K562 (cell line): Measurements from ENCODE around the gene ELK4. TPM values are rescaled to one million over a fixed set of nuclear protein-coding genes. Genes with fewer than 3 reads are reported as not detected.

Experiments
- CEBPB ChIP-seq: fragments of 450-650 bp; IDR thresholded peaks from 2 replicates; pipeline ENCODE4 v1.6.1; 2016; ENCODE audit warnings: missing genetic modification characterization, missing compliant biosample characterization
- CXXC5 ChIP-seq: fragments of 250-450 bp; sonication (Bioruptor Pico); IDR thresholded peaks from 2 replicates; pipeline ENCODE4 v1.8.0; 2022; ENCODE audit warnings: inconsistent platforms, mild to moderate bottlenecking, moderate library complexity
- ETV5 ChIP-seq: sonication (generic); formaldehyde crosslinking; IDR thresholded peaks from 2 replicates; pipeline ENCODE4 v1.4.0; 2020; ENCODE audit warnings: low read depth, mild to moderate bottlenecking, missing genetic modification reagents
- PHB ChIP-seq: fragments of 250-450 bp; sonication (Bioruptor Pico); IDR thresholded peaks from 2 replicates; pipeline ENCODE4 v1.5.0; 2021
- POLR2G ChIP-seq: fragments of 200-400 bp; formaldehyde crosslinking; IDR thresholded peaks from 2 replicates; pipeline ENCODE4 v1.6.1; 2017; ENCODE audit warnings: low read depth, mild to moderate bottlenecking, antibody characterized with exemption, low read length, moderate library complexity
- RAD51 ChIP-seq: fragments of 450-650 bp; IDR thresholded peaks from 2 replicates; pipeline ENCODE4 v1.7.1; 2016; ENCODE audit warnings: low read depth, mild to moderate bottlenecking, borderline replicate concordance
- SMARCA4 ChIP-seq: fragments of 450-650 bp; IDR thresholded peaks from 2 replicates; pipeline ENCODE4 v1.6.1; 2016
- SOX6 ChIP-seq: fragments of 450-650 bp; IDR thresholded peaks from 2 replicates; pipeline ENCODE4 v1.6.1; 2014; ENCODE audit warnings: mild to moderate bottlenecking
- ZNF584 ChIP-seq: fragments of 200-800 bp; sonication (Bioruptor generic); IDR thresholded peaks from 2 replicates; pipeline ENCODE4 v1.6.1; 2016; ENCODE audit warnings: low read depth, mild to moderate bottlenecking, missing genetic modification characterization, missing compliant biosample characterization
- polyA plus RNA-seq, 8 experiments: library from polyadenylated mRNA; depleted of rRNA in 4 of 8; stranded (reverse) in 5 of 8; unstranded in 3 of 8; fragments of >200 nt; fragmentation: Nextera tagmentation in 2 of 8; fragmentation: Illumina TruSeq in 1 of 8; extraction: Ambion mirVana in 2 of 8; extraction: Trizol in 1 of 8; gene quantifications; 2 replicates each; pipeline versions ENCODE4 v1.2.1 to v1.2.3, GENCODE V29; 2011 to 2014; ENCODE audit warnings: inconsistent platforms in 1 of 8, missing spikeins in 1 of 8
- total RNA-seq, 7 experiments: library from RNA; depleted of rRNA in 6 of 7; stranded (reverse); fragments of >200 nt in 6 of 7; fragmentation: Illumina TruSeq in 2 of 7; extraction: Trizol in 2 of 7; gene quantifications; 2 replicates each; pipeline versions ENCODE4 v1.2.1 to v1.2.3, GENCODE V29; 2011 to 2021; ENCODE audit warnings: low replicate concordance in 1 of 7
- TF ChIP-seq, protein P1 (sequence below): sonication (generic); formaldehyde crosslinking; IDR thresholded peaks from 2 replicates; pipeline ENCODE4 v1.8.0; 2022; ENCODE audit warnings: mild to moderate bottlenecking, missing genetic modification reagents
- TF ChIP-seq, protein P2 (sequence below), 2 experiments: fragments of 450-650 bp; formaldehyde crosslinking in 1 of 2; IDR thresholded peaks; 2 replicates each; pipeline versions ENCODE4 v1.4.0 to v1.6.1; 2014 to 2020; ENCODE audit warnings: mild to moderate bottlenecking in 2 of 2, borderline replicate concordance in 1 of 2, low read depth in 1 of 2
- TF ChIP-seq, protein P3 (sequence below): sonication (generic); formaldehyde crosslinking; IDR thresholded peaks from 2 replicates; pipeline ENCODE4 v1.4.0; 2020; ENCODE audit warnings: mild to moderate bottlenecking, missing genetic modification reagents
- TF ChIP-seq, protein P4 (sequence below): fragments of 450-650 bp; conservative IDR thresholded peaks from 2 replicates; pipeline ENCODE4 v1.6.1; 2016; ENCODE audit warnings: missing genetic modification characterization, low read depth, mild to moderate bottlenecking, control low read depth, missing compliant biosample characterization

The ELK4 gene
- total and polyA plus RNA-seq, 9 of the 15 experiments (the other 6 are each of a cell fraction or from before 2014, with no cell fraction given): 2.0 to 21.7 (median 9.2) TPM

DNA sequence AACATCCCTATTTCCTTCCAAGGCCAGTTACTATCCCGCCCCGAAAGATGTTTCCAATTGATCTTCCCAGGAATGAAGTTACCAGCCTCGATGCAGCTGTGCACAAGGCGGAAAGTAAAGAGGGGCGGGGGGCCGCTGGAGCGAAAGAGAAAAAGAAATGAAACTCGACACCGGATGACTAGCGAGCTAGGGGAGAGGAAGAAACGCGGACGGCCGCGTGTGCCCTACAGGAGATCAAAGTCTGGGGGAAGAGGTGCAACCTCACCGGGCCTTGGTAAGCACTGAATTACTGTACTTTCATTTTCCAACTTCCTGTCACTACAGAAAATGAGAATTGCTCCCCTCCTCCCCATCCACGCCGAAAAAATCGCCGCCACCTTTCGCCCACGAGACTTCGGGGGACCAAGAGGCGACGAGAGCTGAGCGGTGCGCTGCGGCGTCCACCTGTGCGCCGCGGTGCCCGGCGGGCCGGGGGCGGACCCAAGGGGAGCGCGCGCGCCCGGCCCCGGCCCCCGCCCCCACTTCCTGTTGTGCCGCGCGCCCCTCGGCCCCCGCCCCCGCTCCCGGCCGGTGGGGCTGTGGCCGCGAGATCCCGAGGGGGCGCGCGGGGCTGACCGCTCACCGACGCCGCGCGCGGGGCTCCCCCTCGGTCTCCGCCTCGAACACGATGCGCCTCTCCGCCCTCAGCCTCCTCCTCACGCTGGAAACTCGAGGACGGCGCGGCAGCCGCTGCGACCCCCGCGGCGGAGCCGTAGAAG lies 622 bp downstream of the ELK4 start (continued):
- TF ChIP-seq, protein P1, sequence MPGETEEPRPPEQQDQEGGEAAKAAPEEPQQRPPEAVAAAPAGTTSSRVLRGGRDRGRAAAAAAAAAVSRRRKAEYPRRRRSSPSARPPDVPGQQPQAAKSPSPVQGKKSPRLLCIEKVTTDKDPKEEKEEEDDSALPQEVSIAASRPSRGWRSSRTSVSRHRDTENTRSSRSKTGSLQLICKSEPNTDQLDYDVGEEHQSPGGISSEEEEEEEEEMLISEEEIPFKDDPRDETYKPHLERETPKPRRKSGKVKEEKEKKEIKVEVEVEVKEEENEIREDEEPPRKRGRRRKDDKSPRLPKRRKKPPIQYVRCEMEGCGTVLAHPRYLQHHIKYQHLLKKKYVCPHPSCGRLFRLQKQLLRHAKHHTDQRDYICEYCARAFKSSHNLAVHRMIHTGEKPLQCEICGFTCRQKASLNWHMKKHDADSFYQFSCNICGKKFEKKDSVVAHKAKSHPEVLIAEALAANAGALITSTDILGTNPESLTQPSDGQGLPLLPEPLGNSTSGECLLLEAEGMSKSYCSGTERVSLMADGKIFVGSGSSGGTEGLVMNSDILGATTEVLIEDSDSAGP: no peak
- TF ChIP-seq PHB (CRISPR knock-in tag) (no peak), CXXC5 (CRISPR knock-in tag) (peak; percentile 2), ETV5 (peak; percentile 82), ZNF584 (CRISPR knock-in tag) (no peak), POLR2G (0 out of 2 replicates have a peak, but pooled peaks have one; percentile 88), CEBPB (tag) (no peak), RAD51 (no peak), SOX6 (peak; percentile 22; the same call in 1 of the 2 replicates), SMARCA4 (peak; percentile 67; the same call in 1 of the 2 replicates)
- TF ChIP-seq, protein P2, sequence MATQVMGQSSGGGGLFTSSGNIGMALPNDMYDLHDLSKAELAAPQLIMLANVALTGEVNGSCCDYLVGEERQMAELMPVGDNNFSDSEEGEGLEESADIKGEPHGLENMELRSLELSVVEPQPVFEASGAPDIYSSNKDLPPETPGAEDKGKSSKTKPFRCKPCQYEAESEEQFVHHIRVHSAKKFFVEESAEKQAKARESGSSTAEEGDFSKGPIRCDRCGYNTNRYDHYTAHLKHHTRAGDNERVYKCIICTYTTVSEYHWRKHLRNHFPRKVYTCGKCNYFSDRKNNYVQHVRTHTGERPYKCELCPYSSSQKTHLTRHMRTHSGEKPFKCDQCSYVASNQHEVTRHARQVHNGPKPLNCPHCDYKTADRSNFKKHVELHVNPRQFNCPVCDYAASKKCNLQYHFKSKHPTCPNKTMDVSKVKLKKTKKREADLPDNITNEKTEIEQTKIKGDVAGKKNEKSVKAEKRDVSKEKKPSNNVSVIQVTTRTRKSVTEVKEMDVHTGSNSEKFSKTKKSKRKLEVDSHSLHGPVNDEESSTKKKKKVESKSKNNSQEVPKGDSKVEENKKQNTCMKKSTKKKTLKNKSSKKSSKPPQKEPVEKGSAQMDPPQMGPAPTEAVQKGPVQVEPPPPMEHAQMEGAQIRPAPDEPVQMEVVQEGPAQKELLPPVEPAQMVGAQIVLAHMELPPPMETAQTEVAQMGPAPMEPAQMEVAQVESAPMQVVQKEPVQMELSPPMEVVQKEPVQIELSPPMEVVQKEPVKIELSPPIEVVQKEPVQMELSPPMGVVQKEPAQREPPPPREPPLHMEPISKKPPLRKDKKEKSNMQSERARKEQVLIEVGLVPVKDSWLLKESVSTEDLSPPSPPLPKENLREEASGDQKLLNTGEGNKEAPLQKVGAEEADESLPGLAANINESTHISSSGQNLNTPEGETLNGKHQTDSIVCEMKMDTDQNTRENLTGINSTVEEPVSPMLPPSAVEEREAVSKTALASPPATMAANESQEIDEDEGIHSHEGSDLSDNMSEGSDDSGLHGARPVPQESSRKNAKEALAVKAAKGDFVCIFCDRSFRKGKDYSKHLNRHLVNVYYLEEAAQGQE (IDR thresholded peaks at IDR 0.05; ENCODE audit: borderline replicate concordance): peak; percentile 8; the same call in 1 of the 2 replicates
- TF ChIP-seq, protein P2 (CRISPR knock-in tag; IDR thresholded peaks at IDR 0.05; ENCODE audit: low read depth): no peak
- TF ChIP-seq, protein P3, sequence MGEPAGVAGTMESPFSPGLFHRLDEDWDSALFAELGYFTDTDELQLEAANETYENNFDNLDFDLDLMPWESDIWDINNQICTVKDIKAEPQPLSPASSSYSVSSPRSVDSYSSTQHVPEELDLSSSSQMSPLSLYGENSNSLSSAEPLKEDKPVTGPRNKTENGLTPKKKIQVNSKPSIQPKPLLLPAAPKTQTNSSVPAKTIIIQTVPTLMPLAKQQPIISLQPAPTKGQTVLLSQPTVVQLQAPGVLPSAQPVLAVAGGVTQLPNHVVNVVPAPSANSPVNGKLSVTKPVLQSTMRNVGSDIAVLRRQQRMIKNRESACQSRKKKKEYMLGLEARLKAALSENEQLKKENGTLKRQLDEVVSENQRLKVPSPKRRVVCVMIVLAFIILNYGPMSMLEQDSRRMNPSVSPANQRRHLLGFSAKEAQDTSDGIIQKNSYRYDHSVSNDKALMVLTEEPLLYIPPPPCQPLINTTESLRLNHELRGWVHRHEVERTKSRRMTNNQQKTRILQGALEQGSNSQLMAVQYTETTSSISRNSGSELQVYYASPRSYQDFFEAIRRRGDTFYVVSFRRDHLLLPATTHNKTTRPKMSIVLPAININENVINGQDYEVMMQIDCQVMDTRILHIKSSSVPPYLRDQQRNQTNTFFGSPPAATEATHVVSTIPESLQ: no peak
- TF ChIP-seq, protein P4, sequence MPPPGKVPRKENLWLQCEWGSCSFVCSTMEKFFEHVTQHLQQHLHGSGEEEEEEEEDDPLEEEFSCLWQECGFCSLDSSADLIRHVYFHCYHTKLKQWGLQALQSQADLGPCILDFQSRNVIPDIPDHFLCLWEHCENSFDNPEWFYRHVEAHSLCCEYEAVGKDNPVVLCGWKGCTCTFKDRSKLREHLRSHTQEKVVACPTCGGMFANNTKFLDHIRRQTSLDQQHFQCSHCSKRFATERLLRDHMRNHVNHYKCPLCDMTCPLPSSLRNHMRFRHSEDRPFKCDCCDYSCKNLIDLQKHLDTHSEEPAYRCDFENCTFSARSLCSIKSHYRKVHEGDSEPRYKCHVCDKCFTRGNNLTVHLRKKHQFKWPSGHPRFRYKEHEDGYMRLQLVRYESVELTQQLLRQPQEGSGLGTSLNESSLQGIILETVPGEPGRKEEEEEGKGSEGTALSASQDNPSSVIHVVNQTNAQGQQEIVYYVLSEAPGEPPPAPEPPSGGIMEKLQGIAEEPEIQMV (tag): 0 out of 2 replicates have a peak, but pooled peaks have one; percentile 52
